Sigmoid colon (tissue), 4 donors: Measurements from ENCODE around the gene SLC37A4.

Source experiments
- CTCF ChIP-seq, 4 experiments: fragments of 450-650 bp in 3 of 4; fragments of 200-600 bp in 1 of 4; IDR thresholded peaks; one replicate each; pipeline ENCODE4 v1.5.1; 2016 to 2019; ENCODE audit warnings: antibody characterized with exemption in 4 of 4, mild to moderate bottlenecking in 3 of 4, moderate library complexity in 2 of 4
- POLR2A ChIP-seq, 2 donors: fragments of 450-650 bp; IDR thresholded peaks; one replicate each; pipeline ENCODE4 v1.6.1; 2016; ENCODE audit warnings: antibody characterized with exemption in 2 of 2, mild to moderate bottlenecking in 2 of 2, moderate library complexity in 2 of 2
- POLR2AphosphoS5 ChIP-seq, 4 donors: sonication (generic); formaldehyde crosslinking; IDR thresholded peaks; one replicate each; pipeline ENCODE4 v1.6.1; 2017; ENCODE audit warnings: antibody characterized with exemption in 4 of 4

- TF ChIP-seq CTCF (IDR thresholded peaks at IDR 0.05) = no peak
- TF ChIP-seq POLR2AphosphoS5 (IDR thresholded peaks at IDR 0.05) = no peak
- TF ChIP-seq POLR2A (IDR thresholded peaks at IDR 0.05) = no peak
These were observed 4.1 kb upstream of the SLC37A4 start for GRCh38 chr11:119034813-119035212.
